ENCODE results near the gene PDGFC. TPM values are rescaled to one million over a fixed set of nuclear protein-coding genes. Genes with fewer than 3 reads are reported as not detected.

PDGFC gene
- total RNA-seq, 4 donors from 2014 or later, result 29.0 to 47.8 (median 38.1) TPM

- no peak for TF ChIP-seq CTCF (IDR thresholded peaks at IDR 0.05; ENCODE audit: low read depth)
These were observed 216.6 kb downstream of the PDGFC start for GRCh38 chr4:156754832-156755570.

- TF ChIP-seq CTCF (IDR thresholded peaks at IDR 0.05; ENCODE audit: low read depth), result no peak
These were observed 220.1 kb downstream of the PDGFC start for GRCh38 chr4:156751486-156751885.

DNA sequence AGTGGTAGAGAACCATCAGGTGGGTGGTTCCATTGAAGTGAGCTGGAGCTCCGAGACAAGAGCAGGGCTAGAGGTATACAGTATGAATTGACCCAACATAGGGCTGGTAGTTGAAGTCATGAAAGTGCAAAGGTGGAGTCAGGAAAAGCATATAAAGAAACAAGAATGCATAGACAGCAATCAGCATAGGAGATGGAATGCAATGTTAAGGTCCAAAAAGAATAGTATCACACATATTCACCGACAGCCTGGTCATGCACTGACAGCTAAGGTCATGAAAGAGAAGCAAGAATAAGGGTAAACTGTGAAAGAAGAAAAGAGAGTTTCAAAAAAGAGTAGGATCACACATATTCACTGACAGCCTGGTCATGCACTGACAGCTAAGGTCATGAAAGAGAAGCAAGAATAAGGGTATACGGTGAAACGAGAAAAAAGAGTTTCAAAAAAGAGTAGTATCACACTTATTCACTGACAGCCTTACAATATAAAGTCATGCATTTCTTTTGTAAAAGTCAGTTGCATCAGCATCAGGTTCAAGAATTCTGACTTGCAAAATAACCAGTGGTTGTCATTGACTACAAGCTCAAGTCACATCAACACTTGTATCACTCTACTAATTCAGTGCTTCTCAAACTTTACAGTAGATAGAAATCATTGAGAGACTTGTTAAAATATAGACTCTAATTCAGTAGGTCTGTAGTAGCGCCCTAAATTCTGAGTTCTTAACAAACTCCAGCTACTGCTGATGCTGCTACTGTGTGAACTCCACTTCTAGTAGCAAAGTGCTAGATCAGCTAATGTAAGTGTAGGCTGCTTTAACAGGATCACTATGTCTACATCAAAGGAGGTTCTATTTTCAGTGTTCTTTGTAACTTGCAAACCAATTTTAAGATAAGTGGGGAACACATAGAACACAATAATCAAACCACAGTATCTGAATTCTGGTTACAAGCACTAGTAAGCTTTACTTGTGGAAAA, 221.9 kb downstream of the PDGFC start:
- no peak for TF ChIP-seq CTCF (IDR thresholded peaks at IDR 0.05; ENCODE audit: low read depth)

- TF ChIP-seq CTCF (IDR thresholded peaks at IDR 0.05; ENCODE audit: low read depth), result no peak
These were observed 225.5 kb downstream of the PDGFC start for GRCh38 chr4:156746111-156746510.

DNA sequence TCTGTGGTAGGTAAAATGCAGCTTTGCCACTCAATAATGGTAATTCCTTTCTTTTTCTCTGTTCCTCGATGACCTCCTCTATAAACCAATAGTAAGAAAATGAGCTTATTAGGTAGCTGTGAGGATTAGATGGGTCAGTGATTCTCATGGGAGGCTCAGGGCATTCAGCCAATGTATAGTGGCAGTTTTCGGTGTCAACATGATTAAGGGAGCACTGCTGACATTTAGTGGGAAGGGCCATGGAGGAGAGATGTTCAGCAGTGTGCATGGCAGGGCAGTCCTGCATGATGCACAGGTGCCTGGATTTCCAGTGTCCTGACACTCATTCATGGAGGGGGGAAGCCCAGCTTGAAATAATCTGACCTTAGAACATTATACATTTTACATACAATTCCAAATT, 232.8 kb downstream of the PDGFC start:
- no peak for TF ChIP-seq CTCF (IDR thresholded peaks at IDR 0.05; ENCODE audit: low read depth)

GRCh38 chr4:156734965-156735895, 236.4 kb downstream of the PDGFC start:
- TF ChIP-seq CTCF (IDR thresholded peaks at IDR 0.05; ENCODE audit: low read depth), result no peak

All from subcutaneous adipose tissue (tissue), 4 donors.